Activated CD8-positive, alpha-beta memory T cell treated with anti-CD3 and anti-CD28 coated beads, Interleukin-2, amount 10 ng/mL, durations not matched to agents 7 days and 5 days (primary cell): ENCODE data around the gene MGAT5. TPM values are rescaled to one million over a fixed set of nuclear protein-coding genes. Genes with fewer than 3 reads are reported as not detected.

Source experiments
- ATAC-seq: fragments of 150-1000 bp; cut with Tn5 transposase; one replicate; pipeline ENCODE4 v1.10.0; 2021; ENCODE audit warnings: moderate library complexity
- CTCF ChIA-PET: fragments of 350-600 bp; sonication (Branson Sonifier 250); formaldehyde crosslinking; loops from one replicate; lab custom pipeline; 2021; ENCODE audit warnings: antibody characterized with exemption; lab: Charles Lee
- DNase-seq: peaks from one replicate; pipeline ENCODE4 v3.0.0-alpha.2; 2020
- H3K27ac Mint-ChIP-seq: one replicate; pipeline ENCODE4 v1.8.0; 2021; ENCODE audit warnings: mild to moderate bottlenecking, mixed read lengths
- H3K27me3 Mint-ChIP-seq: one replicate; pipeline ENCODE4 v1.8.0; 2021; ENCODE audit warnings: mixed read lengths
- H3K36me3 Mint-ChIP-seq: one replicate; pipeline ENCODE4 v1.8.0; 2021; ENCODE audit warnings: mild to moderate bottlenecking, mixed read lengths
- H3K4me1 Mint-ChIP-seq: one replicate; pipeline ENCODE4 v1.8.0; 2021; ENCODE audit warnings: mixed read lengths
- H3K4me3 Mint-ChIP-seq: one replicate; pipeline ENCODE4 v1.8.0; 2021; ENCODE audit warnings: mild to moderate bottlenecking, moderate library complexity, mixed read lengths
- H3K9me3 Mint-ChIP-seq: one replicate; pipeline ENCODE4 v1.8.0; 2022; ENCODE audit warnings: low read depth, mixed read lengths
- total RNA-seq, 2 experiments: library from RNA; stranded (reverse); gene quantifications; one replicate each; pipeline ENCODE4 v1.2.3, GENCODE V29; 2021

Gene MGAT5
- total RNA-seq, 2 experiments from 2014 or later: 40.3 to 43.6 TPM

GRCh38 chr2:134306521-134306920, 52.6 kb downstream of the MGAT5 start:
- ATAC-seq: no peak
- Mint-ChIP-seq H3K9me3 (peaks cover 5% of the 10 kb centered on the region), H3K4me3 (no peak overlapping the region), H3K27ac (no peak overlapping the region), H3K36me3 (peaks cover 14% of the 10 kb centered on the region), H3K4me1 (peaks cover 32% of the 10 kb centered on the region), H3K27me3 (no peaks in the 10 kb centered on the region)
- CTCF ChIA-PET: interaction anchor here (0.8 to 2.3 kb wide), 2 partner anchors 16 to 54 kb away, joined by 4 to 5 read pairs; no protein-coding TSS in a partner anchor
- no peak for DNase-seq

- Mint-ChIP-seq H3K27me3 (no peaks in the 10 kb centered on the region), H3K36me3 (peaks cover 14% of the 10 kb centered on the region), H3K9me3 (peaks cover 5% of the 10 kb centered on the region), H3K4me3 (no peak overlapping the region), H3K4me1 (peaks cover 35% of the 10 kb centered on the region), H3K27ac (no peak overlapping the region)
- no peak for DNase-seq
- CTCF ChIA-PET: interaction anchor here (0.7 to 2.3 kb wide), 2 partner anchors 12 to 54 kb away, joined by 3 to 5 read pairs; no protein-coding TSS in a partner anchor
- no peak for ATAC-seq
Observed at GRCh38 chr2:134307334-134307733, 53.5 kb downstream of the MGAT5 start.

- no peak overlapping the region for H3K4me3 Mint-ChIP-seq
- CTCF ChIA-PET: no interaction called here
- H3K36me3 Mint-ChIP-seq: peaks cover 8% of the 10 kb centered on the region
- H3K27ac Mint-ChIP-seq: no peak overlapping the region
- DNase-seq (no peak), ATAC-seq (no peak)
- peaks cover 39% of the 10 kb centered on the region for H3K4me1 Mint-ChIP-seq
- peaks cover 5% of the 10 kb centered on the region for H3K9me3 Mint-ChIP-seq
- no peaks in the 10 kb centered on the region for H3K27me3 Mint-ChIP-seq
Observed at GRCh38 chr2:134308474-134309385, 54.9 kb downstream of the MGAT5 start.

- Mint-ChIP-seq H3K9me3 (peaks cover 5% of the 10 kb centered on the region), H3K36me3 (peaks cover 5% of the 10 kb centered on the region), H3K4me1 (peaks cover 33% of the 10 kb centered on the region), H3K27ac (no peak overlapping the region), H3K4me3 (no peak overlapping the region), H3K27me3 (no peaks in the 10 kb centered on the region)
- DNase-seq (no peak), ATAC-seq (no peak)
- CTCF ChIA-PET: interaction anchor here (1.7 kb wide), 1 partner anchor 11 kb away, joined by 3 read pairs; no protein-coding TSS in a partner anchor
Observed at GRCh38 chr2:134310107-134311079, 56.5 kb downstream of the MGAT5 start.

GRCh38 chr2:134312482-134312881, 58.6 kb downstream of the MGAT5 start:
- Mint-ChIP-seq H3K9me3 (peaks cover 5% of the 10 kb centered on the region), H3K4me3 (no peak overlapping the region), H3K4me1 (peaks cover 32% of the 10 kb centered on the region), H3K27me3 (no peaks in the 10 kb centered on the region), H3K27ac (no peak overlapping the region), H3K36me3 (peaks cover 7% of the 10 kb centered on the region)
- no peak for DNase-seq
- no peak for ATAC-seq
- CTCF ChIA-PET: no interaction called here

- CTCF ChIA-PET: interaction anchor here (1.0 kb wide), 1 partner anchor 98 kb away, joined by 3 read pairs; no protein-coding TSS in a partner anchor
- no peaks in the 10 kb centered on the region for H3K27me3 Mint-ChIP-seq
- H3K36me3 Mint-ChIP-seq: peaks cover 5% of the 10 kb centered on the region
- H3K4me3 Mint-ChIP-seq: no peak overlapping the region
- peaks cover 40% of the 10 kb centered on the region for H3K4me1 Mint-ChIP-seq
- H3K27ac Mint-ChIP-seq: no peak overlapping the region
- H3K9me3 Mint-ChIP-seq: peaks cover 2% of the 10 kb centered on the region
- ATAC-seq (no peak), DNase-seq (no peak)
Observed at GRCh38 chr2:134314202-134314601, 60.3 kb downstream of the MGAT5 start.

GRCh38 chr2:134314681-134315368, 61.0 kb downstream of the MGAT5 start:
- Mint-ChIP-seq H3K4me3 (no peak overlapping the region), H3K27me3 (no peaks in the 10 kb centered on the region), H3K36me3 (peaks cover 7% of the 10 kb centered on the region), H3K27ac (no peak overlapping the region), H3K4me1 (peaks cover 42% of the 10 kb centered on the region), H3K9me3 (no peaks in the 10 kb centered on the region)
- CTCF ChIA-PET: no interaction called here
- ATAC-seq: no peak
- no peak for DNase-seq

- H3K4me3 Mint-ChIP-seq: no peak overlapping the region
- H3K27ac Mint-ChIP-seq: no peak overlapping the region
- CTCF ChIA-PET: interaction anchor here (1.2 kb wide), 1 partner anchor 11 kb away, joined by 4 read pairs; no protein-coding TSS in a partner anchor
- H3K27me3 Mint-ChIP-seq: no peaks in the 10 kb centered on the region
- H3K9me3 Mint-ChIP-seq: no peaks in the 10 kb centered on the region
- H3K36me3 Mint-ChIP-seq: peaks cover 9% of the 10 kb centered on the region
- peaks cover 46% of the 10 kb centered on the region for H3K4me1 Mint-ChIP-seq
- DNase-seq: no peak
- ATAC-seq: no peak
Observed at GRCh38 chr2:134315471-134315870, 61.6 kb downstream of the MGAT5 start.

GRCh38 chr2:134319596-134320254, 65.9 kb downstream of the MGAT5 start:
- CTCF ChIA-PET: interaction anchor here (1.1 to 1.4 kb wide), 4 partner anchors 13 to 31 kb away, joined by 3 to 4 read pairs (median 3); no protein-coding TSS in a partner anchor
- DNase-seq (no peak), ATAC-seq (no peak)
- Mint-ChIP-seq H3K36me3 (peaks cover 15% of the 10 kb centered on the region), H3K27me3 (no peaks in the 10 kb centered on the region), H3K4me1 (peaks cover 62% of the 10 kb centered on the region), H3K9me3 (no peaks in the 10 kb centered on the region), H3K4me3 (no peak overlapping the region), H3K27ac (peak overlapping the region; percentile 56)

- Mint-ChIP-seq H3K4me3 (no peak overlapping the region), H3K27me3 (no peaks in the 10 kb centered on the region), H3K27ac (peak overlapping the region; percentile 61), H3K9me3 (no peaks in the 10 kb centered on the region), H3K36me3 (peaks cover 16% of the 10 kb centered on the region), H3K4me1 (peaks cover 73% of the 10 kb centered on the region)
- ATAC-seq: peak; percentile 82
- CTCF ChIA-PET: interaction anchor here (1.3 kb wide), 1 partner anchor 31 kb away, joined by 4 read pairs; no protein-coding TSS in a partner anchor
- peak; percentile 86 for DNase-seq
Observed at GRCh38 chr2:134320930-134321329, 67.1 kb downstream of the MGAT5 start.

- H3K27ac Mint-ChIP-seq: no peak overlapping the region
- no peak overlapping the region for H3K4me3 Mint-ChIP-seq
- CTCF ChIA-PET: interaction anchor here (1.0 to 1.2 kb wide), 2 partner anchors 26 to 40 kb away, joined by 3 read pairs; no protein-coding TSS in a partner anchor
Observed at GRCh38 chr2:134323777-134324176, 69.9 kb downstream of the MGAT5 start.

GRCh38 chr2:134324430-134324829, 70.6 kb downstream of the MGAT5 start:
- CTCF ChIA-PET: interaction anchor here (1.0 kb wide), 1 partner anchor 41 kb away, joined by 3 read pairs; no protein-coding TSS in a partner anchor
- ATAC-seq (no peak), DNase-seq (no peak)
- Mint-ChIP-seq H3K4me1 (peaks cover 65% of the 10 kb centered on the region), H3K4me3 (no peak overlapping the region), H3K36me3 (peaks cover 27% of the 10 kb centered on the region), H3K9me3 (peaks cover 3% of the 10 kb centered on the region), H3K27ac (peak overlapping the region; percentile 27), H3K27me3 (no peaks in the 10 kb centered on the region)

More at GRCh38 chr2:134323777-134324176, 69.9 kb downstream of the MGAT5 start:
- no peaks in the 10 kb centered on the region for H3K27me3 Mint-ChIP-seq
- ATAC-seq (no peak), DNase-seq (no peak)
- H3K36me3 Mint-ChIP-seq: peaks cover 29% of the 10 kb centered on the region
- peaks cover 65% of the 10 kb centered on the region for H3K4me1 Mint-ChIP-seq
- H3K9me3 Mint-ChIP-seq: peaks cover 3% of the 10 kb centered on the region
